Measurements from ENCODE around the gene REEP1.
"Not testable (repeated sequence)": the region's sequence is repeated elsewhere in the genome, so short reads cannot be mapped to it uniquely, and the experiment has no call there.

The REEP1 gene

GRCh38 chr2:86360776-86361175, 23.4 kb upstream of the REEP1 start:
- TF ChIP-seq CTCF (IDR thresholded peaks at IDR 0.05; ENCODE audit: low read depth, low read length), result no peak
- H3K4me3 ChIP-seq (ENCODE audit: low read depth, low read length), result no peak overlapping the region

- no peak for TF ChIP-seq CTCF (IDR thresholded peaks at IDR 0.05; ENCODE audit: low read depth, low read length)
- H3K4me3 ChIP-seq (ENCODE audit: low read depth, low read length), result no peak overlapping the region
Observed at GRCh38 chr2:86358957-86359356, 21.5 kb upstream of the REEP1 start.

GRCh38 chr2:86357392-86357963, 20.1 kb upstream of the REEP1 start:
- TF ChIP-seq CTCF (IDR thresholded peaks at IDR 0.05; ENCODE audit: low read depth, low read length), result no peak
- no peak overlapping the region for H3K4me3 ChIP-seq (ENCODE audit: low read depth, low read length)

- no peak for TF ChIP-seq CTCF (IDR thresholded peaks at IDR 0.05; ENCODE audit: low read depth, low read length)
- no peak overlapping the region for H3K4me3 ChIP-seq (ENCODE audit: low read depth, low read length)
Observed at GRCh38 chr2:86352727-86353221, 15.3 kb upstream of the REEP1 start.

- TF ChIP-seq CTCF (IDR thresholded peaks at IDR 0.05; ENCODE audit: low read depth, low read length), result no peak
- no peak overlapping the region for H3K4me3 ChIP-seq (ENCODE audit: low read depth, low read length)
Observed at GRCh38 chr2:86352137-86352726, 14.8 kb upstream of the REEP1 start.

GRCh38 chr2:86350751-86351150, 13.3 kb upstream of the REEP1 start:
- no peak overlapping the region for H3K4me3 ChIP-seq (ENCODE audit: low read depth, low read length)
- TF ChIP-seq CTCF (IDR thresholded peaks at IDR 0.05; ENCODE audit: low read depth, low read length), result no peak

- H3K4me3 ChIP-seq (ENCODE audit: low read depth, low read length), result no peak overlapping the region
- no peak for TF ChIP-seq CTCF (IDR thresholded peaks at IDR 0.05; ENCODE audit: low read depth, low read length)
Observed at GRCh38 chr2:86347401-86347800, 10.0 kb upstream of the REEP1 start.

- not testable (repeated sequence) for H3K4me3 ChIP-seq (ENCODE audit: low read depth, low read length)
Observed at GRCh38 chr2:86345783-86346370, 8.5 kb upstream of the REEP1 start.

Measured in WI38 (cell line).